Activated naive CD8-positive, alpha-beta T cell treated with anti-CD3 and anti-CD28 coated beads, Interleukin-2, amount 10 ng/mL, durations not matched to agents 7 days and 5 days (primary cell): ENCODE data around the gene ABCD3. TPM values are rescaled to one million over a fixed set of nuclear protein-coding genes. Genes with fewer than 3 reads are reported as not detected.
"Not testable (repeated sequence)": the region's sequence is repeated elsewhere in the genome, so short reads cannot be mapped to it uniquely, and the experiment has no call there.

Source experiments
- ATAC-seq: fragments of 150-1000 bp; cut with Tn5 transposase; one replicate; pipeline ENCODE4 v1.10.0; 2021; ENCODE audit warnings: low read depth, moderate library complexity
- POLR2A ChIA-PET: fragments of 350-600 bp; sonication (Branson Sonifier 250); formaldehyde crosslinking; loops from one replicate; lab custom pipeline; 2021; ENCODE audit warnings: antibody characterized with exemption; lab: Charles Lee
- DNase-seq: peaks from one replicate; pipeline ENCODE4 v3.0.0; 2021
- H3K27ac Mint-ChIP-seq: one replicate; pipeline ENCODE4 v1.8.0; 2022; ENCODE audit warnings: mild to moderate bottlenecking, mixed read lengths
- H3K27me3 Mint-ChIP-seq: one replicate; pipeline ENCODE4 v1.8.0; 2022; ENCODE audit warnings: mild to moderate bottlenecking, moderate library complexity, mixed read lengths
- H3K36me3 Mint-ChIP-seq: one replicate; pipeline ENCODE4 v1.8.0; 2021; ENCODE audit warnings: mild to moderate bottlenecking, mixed read lengths
- H3K4me1 Mint-ChIP-seq: one replicate; pipeline ENCODE4 v1.8.0; 2021; ENCODE audit warnings: mixed read lengths
- H3K4me3 Mint-ChIP-seq: one replicate; pipeline ENCODE4 v1.8.0; 2022; ENCODE audit warnings: mild to moderate bottlenecking, moderate library complexity, mixed read lengths
- H3K9me3 Mint-ChIP-seq: one replicate; pipeline ENCODE4 v1.8.0; 2021; ENCODE audit warnings: mixed read lengths
- total RNA-seq, 2 experiments: library from RNA; stranded (reverse); gene quantifications; one replicate each; pipeline ENCODE4 v1.2.3, GENCODE V29; 2021

ABCD3 gene
- 10 to 100 TPM; 22.6 to 26.0 TPM for total RNA-seq

DNA sequence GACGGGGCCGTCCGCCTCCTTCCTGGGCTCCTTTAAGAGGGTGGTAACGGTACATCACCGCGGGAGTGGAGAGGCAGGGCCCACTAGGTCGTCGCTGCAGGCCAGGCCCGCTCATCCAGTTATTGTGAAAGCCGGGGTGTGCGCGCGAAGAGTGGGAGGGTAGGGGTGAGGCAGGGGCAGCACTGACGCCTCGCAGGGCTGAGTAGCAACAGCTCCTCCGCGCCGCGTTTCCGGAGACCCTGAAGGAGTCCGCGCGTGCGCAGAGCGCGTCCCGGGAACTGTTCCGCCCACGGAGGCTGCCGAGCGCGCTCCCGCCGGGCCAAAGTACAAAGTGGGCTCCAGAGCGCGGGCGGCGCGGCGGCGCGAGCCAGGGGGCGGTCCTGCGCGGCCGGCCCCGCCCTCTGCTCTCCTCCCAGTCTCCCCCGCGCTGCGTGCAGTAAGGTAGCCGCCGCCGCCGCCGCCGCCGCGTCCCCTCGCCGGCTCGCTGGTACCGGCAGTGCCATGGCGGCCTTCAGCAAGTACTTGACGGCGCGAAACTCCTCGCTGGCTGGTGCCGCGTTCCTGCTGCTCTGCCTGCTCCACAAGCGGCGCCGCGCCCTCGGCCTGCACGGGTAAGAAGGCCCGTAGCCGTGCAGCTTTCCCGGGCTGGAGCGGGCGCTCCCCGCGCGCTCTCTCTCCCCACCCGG lies at the start of gene ABCD3:
TSS of gene ABCD3 (plus strand) at position 412 of the 686 bp plus-strand sequence. CDS start at position 502, 90 bp downstream.
- Mint-ChIP-seq H3K9me3 (no peaks in the 10 kb centered on the region), H3K4me1 (peaks cover 20% of the 10 kb centered on the region), H3K27ac (peak within 1 kb of the TSS; percentile 62), H3K4me3 (peak within 1 kb of the TSS; percentile 91), H3K36me3 (peaks cover 1% of the 10 kb centered on the region), H3K27me3 (peaks cover 3% of the 10 kb centered on the region)
- ATAC-seq (peak; percentile 95), DNase-seq (peak; percentile 99)
- POLR2A ChIA-PET: interaction anchor here (0.6 kb wide), 1 partner anchor 570 kb away, joined by 4 read pairs; no protein-coding TSS in a partner anchor

DNA sequence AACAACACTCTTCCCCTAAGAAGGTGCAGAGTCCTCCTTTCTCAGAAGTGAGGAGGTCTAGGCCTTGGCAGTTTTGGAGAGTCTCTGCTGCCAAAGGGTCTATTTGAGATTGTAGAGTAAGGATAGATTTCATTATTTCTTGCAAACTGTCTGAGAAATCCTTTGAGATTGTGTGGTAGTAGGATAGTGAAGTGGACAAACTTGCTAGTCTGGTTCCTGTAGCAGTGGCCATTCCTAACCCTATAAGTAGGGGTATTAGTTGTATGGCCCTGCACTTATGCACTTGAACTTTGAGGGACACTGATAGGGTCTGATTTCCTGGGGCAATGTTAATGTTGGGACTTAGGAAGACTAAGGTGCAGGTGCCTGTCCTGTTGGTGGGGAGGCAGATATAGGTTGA lies 45.4 kb upstream of the ABCD3 start:
- H3K27ac Mint-ChIP-seq, H3K27me3 Mint-ChIP-seq, ATAC-seq: not testable (repeated sequence)

DNA sequence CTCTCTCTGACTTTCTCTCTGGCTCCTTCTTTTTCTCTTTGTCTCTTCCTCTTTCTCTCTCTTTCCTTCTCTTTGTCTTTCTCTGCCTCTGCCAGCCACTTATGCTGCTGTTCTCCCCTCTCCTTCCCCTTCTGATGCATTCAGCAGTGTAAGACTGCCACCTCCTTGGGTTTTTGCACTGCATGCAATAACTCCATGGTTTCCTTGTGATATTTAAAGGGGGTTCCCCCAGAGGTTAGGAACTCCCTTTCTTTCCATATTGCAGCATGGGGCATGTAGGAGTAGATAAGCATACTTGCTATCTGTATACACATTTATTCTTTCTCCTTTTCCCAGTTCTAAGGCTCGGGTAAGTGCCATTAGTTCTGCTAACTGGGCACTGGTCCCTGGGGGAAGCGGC lies 44.9 kb upstream of the ABCD3 start:
- H3K4me3 Mint-ChIP-seq, H3K9me3 Mint-ChIP-seq, H3K36me3 Mint-ChIP-seq, H3K4me1 Mint-ChIP-seq, H3K27me3 Mint-ChIP-seq, ATAC-seq, H3K27ac Mint-ChIP-seq, DNase-seq, POLR2A ChIA-PET: not testable (repeated sequence)

More for the DNA sequence above, 45.4 kb upstream of the ABCD3 start:
- DNase-seq, H3K4me1 Mint-ChIP-seq, H3K4me3 Mint-ChIP-seq, H3K36me3 Mint-ChIP-seq, POLR2A ChIA-PET, H3K9me3 Mint-ChIP-seq: not testable (repeated sequence)

DNA sequence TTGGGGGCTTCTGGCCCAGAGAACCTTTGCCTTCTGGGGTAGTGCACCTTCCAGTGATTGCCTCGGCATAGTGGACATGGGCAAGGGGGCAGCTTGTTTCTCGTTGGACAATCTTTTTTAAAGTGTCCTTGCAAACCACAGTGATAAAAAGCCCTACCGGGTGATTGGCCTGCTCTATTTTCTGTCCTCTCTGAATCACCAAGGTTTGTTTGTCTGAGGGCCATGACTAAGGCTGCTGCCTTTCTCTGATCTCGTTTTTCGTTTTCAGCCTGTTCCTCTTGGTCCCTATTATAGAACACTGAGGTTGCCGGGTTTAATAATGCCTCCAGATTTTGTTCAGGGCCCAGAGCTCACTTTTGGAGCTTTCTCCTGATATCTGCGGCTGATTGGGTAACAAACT lies 42.5 kb upstream of the ABCD3 start:
- H3K9me3 Mint-ChIP-seq, H3K36me3 Mint-ChIP-seq, H3K27me3 Mint-ChIP-seq, H3K4me1 Mint-ChIP-seq, ATAC-seq, H3K4me3 Mint-ChIP-seq, H3K27ac Mint-ChIP-seq, POLR2A ChIA-PET, DNase-seq: not testable (repeated sequence)

DNA sequence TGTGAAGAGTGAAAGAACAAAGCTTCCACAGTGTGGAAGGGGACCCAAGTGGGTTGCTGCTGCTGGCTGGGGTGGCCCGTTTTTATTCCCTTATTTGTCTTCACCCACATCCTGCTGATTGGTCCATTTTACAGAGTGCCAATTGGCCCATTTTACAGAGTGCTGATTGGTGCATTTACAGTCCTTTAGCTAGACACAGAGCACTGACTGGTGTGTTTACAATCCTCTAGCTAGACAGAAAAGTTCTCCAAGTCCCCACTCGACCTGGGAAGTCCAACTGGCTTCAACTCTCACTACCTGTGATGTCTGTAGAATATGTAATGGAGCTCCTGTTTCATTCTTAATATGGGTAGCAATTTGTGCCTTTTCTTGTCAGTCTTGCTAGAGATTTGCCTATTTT lies 39.7 kb upstream of the ABCD3 start:
- H3K9me3 Mint-ChIP-seq, POLR2A ChIA-PET, H3K27me3 Mint-ChIP-seq, H3K36me3 Mint-ChIP-seq, DNase-seq, H3K4me3 Mint-ChIP-seq, H3K27ac Mint-ChIP-seq, H3K4me1 Mint-ChIP-seq, ATAC-seq: not testable (repeated sequence)

DNA sequence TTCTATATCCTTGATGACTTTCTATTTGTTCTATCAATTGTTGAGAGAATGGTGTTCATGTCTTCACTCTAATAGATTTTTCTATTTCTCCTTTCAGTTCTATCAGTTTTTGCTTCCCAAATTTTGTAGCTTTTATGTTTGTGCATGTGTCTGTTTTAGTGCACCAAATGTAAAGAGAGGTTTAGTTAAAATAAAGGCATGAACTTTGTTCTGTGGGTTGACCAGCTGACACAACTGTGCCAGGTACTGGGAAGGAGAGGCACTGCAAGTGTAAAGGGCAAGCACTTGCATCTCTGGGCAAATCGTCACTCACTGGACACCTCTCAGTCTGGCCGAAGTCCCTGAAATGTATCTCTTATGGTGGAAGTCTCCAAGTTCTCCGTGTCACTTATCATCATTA lies 38.6 kb upstream of the ABCD3 start:
- POLR2A ChIA-PET: no interaction called here
- no peaks in the 10 kb centered on the region for H3K9me3 Mint-ChIP-seq
- H3K27ac Mint-ChIP-seq: no peak overlapping the region
- peaks cover 2% of the 10 kb centered on the region for H3K27me3 Mint-ChIP-seq
- ATAC-seq: no peak
- H3K4me3 Mint-ChIP-seq: no peak overlapping the region
- DNase-seq: no peak
- H3K36me3 Mint-ChIP-seq: no peaks in the 10 kb centered on the region
- peaks cover 7% of the 10 kb centered on the region for H3K4me1 Mint-ChIP-seq

DNA sequence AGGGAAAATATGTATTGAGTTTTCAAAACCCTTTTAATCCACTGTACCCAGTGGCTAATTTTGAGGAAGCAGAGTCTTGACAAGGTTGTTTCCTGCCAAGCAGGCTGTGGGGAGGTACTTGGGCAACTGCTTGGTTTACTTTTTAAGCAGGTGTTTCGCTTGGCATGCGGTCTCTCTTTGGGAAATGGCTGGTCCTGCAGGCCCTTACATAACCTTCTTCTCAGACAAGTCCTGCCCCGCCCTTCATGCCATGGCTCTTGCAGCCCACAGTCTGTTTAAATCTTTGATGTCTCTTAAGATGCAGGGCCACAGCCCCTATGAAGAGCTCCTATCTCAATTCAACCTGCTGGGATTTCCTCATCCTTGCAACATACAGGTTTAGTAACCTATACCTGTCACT lies 36.0 kb upstream of the ABCD3 start:
- Mint-ChIP-seq H3K9me3 (no peaks in the 10 kb centered on the region), H3K4me1 (peaks cover 16% of the 10 kb centered on the region), H3K4me3 (no peak overlapping the region), H3K36me3 (no peaks in the 10 kb centered on the region), H3K27me3 (peaks cover 2% of the 10 kb centered on the region), H3K27ac (no peak overlapping the region)
- ATAC-seq (no peak), DNase-seq (no peak)
- POLR2A ChIA-PET: no interaction called here

DNA sequence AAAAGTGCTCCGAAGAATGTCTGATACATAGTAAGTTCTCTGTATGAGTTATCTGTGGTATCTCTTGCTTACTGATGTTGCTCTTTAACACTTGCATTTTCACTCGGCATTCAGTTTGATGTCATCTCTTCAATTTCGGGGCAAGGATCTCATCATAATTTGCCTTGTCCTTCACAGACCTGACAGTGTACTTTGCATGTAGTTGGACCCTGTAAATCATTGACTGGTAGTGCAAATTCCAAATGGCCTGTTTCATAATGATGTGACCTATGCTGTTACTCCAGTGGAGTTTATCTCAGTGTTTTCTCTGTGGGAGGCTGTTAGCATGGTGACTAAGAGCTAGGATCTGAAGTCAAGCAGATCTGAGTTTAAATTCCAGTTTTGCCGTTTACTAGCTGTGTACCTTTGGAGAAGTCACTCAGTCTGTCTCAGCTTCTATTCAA lies 34.2 kb upstream of the ABCD3 start:
- Mint-ChIP-seq H3K27ac (no peak overlapping the region), H3K4me1 (peaks cover 16% of the 10 kb centered on the region), H3K4me3 (no peak overlapping the region), H3K36me3 (no peaks in the 10 kb centered on the region), H3K9me3 (peaks cover 3% of the 10 kb centered on the region), H3K27me3 (peaks cover 4% of the 10 kb centered on the region)
- ATAC-seq (no peak), DNase-seq (no peak)
- POLR2A ChIA-PET: no interaction called here

DNA sequence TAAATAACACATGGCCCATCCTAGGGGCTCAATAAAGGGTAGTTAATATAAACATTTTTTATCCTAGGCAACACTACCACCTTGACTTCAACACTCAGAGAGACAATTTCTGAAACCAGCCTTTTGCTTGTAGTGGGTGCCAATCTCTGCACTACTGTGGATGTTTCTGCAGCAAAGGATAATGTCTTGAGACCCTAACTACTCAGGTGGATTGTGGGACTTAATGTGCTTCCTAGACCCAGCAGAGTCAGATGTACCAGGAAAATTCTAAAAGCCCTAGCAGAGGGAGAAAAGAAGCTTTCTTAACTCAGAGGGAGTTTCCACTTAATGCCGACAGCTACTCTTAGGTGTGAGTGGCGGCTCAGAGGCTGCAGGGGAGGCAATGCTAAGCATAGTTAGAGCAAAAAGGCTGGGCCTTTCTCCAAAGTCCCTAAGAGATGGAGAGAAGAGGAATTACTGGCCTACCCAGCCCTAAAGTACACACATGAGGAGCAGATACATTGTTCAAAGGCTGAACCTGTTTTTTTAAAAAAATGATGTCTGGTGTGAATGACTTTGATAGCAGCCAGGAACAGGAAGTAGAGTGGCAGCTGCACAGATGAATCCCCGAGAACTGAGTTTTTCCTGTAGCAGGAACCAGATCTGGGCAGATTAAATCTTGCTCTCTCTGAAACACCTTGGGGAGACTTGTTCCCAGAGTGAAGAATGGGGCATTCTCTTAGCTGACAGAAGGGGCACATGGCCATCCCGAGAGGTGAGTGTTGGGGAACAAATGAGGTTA lies 33.5 kb upstream of the ABCD3 start:
- Mint-ChIP-seq H3K9me3 (peaks cover 3% of the 10 kb centered on the region), H3K36me3 (no peaks in the 10 kb centered on the region), H3K4me1 (peaks cover 16% of the 10 kb centered on the region), H3K27me3 (peaks cover 4% of the 10 kb centered on the region), H3K4me3 (peak overlapping the region; percentile 28), H3K27ac (peak overlapping the region; percentile 61)
- POLR2A ChIA-PET: no interaction called here
- ATAC-seq (peak; percentile 39), DNase-seq (no peak)

DNA sequence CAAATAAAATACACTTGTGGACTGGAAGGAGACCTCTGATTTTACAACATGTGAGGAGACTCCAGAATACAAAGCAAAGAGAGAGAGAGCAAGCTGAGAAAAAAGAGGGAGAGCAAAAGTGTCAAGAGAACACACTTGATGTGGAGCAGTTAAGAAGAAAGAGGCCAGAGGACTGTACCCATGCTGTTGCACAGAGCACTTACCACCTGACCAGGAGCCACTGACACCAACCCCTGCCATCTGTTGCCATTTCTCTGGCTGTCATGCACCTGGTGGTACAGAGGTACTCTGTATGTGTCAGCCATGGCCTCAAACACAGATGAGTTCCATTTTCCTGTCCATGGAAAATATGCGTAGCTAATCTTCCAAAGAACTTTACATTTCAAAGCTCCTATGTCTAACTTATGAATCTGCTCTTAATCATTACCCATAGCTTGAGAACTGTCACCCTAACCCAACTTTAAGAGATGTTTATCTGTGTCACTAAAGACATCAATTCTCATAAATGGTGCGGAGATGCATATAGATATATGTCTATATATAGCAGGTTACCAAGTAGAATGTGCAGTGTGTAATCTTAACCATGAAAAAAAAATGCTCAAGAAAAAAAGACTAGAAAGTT lies 32.8 kb upstream of the ABCD3 start:
- peak overlapping the region; percentile 28 for H3K4me3 Mint-ChIP-seq
- H3K9me3 Mint-ChIP-seq: peaks cover 3% of the 10 kb centered on the region
- H3K27ac Mint-ChIP-seq: peak overlapping the region; percentile 61
- peaks cover 16% of the 10 kb centered on the region for H3K4me1 Mint-ChIP-seq
- DNase-seq (no peak), ATAC-seq (no peak)
- no peaks in the 10 kb centered on the region for H3K36me3 Mint-ChIP-seq
- peaks cover 2% of the 10 kb centered on the region for H3K27me3 Mint-ChIP-seq
- POLR2A ChIA-PET: no interaction called here

DNA sequence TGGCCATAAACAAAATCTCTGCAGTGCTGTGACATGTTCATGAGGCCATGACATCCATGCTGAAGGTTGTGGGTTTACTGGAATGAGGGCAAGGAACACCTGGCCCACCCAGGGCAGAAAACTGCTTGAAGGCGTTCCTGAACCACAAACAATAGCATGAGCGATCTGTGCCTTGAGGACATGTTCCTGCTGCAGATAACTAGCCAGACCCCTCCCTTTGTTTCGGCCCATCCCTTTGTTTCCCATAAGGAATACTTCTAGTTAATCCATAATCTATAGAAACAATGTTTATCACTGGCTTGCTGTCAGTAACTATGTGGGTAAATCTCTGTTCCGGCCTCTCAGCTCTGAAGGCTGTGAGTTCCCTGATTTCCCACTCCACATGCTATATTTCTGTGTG lies 28.9 kb upstream of the ABCD3 start:
- H3K4me3 Mint-ChIP-seq: no peak overlapping the region
- ATAC-seq: no peak
- H3K9me3 Mint-ChIP-seq: peaks cover 8% of the 10 kb centered on the region
- H3K27me3 Mint-ChIP-seq: peaks cover 5% of the 10 kb centered on the region
- DNase-seq: no peak
- peaks cover 10% of the 10 kb centered on the region for H3K4me1 Mint-ChIP-seq
- no peaks in the 10 kb centered on the region for H3K36me3 Mint-ChIP-seq
- no peak overlapping the region for H3K27ac Mint-ChIP-seq
- POLR2A ChIA-PET: no interaction called here

DNA sequence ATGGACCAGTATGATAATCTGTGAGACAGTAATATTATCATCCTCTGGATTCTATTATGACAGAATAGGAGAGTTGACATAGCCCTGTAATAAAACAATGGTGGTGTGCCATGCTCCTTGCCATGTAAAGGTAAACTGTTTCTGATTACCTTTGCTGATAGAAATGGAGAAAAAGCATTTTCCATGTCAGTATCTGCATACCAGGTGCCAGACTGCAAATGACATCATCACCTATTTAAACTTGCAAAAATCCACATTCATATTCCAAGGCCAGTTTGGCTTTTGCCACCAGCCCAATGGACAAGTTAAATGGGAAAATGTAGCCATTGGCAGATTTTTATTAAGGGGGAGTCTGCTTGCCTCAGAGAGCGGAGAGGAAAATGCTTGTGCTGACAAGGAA lies 23.9 kb upstream of the ABCD3 start:
- no peak for ATAC-seq
- peaks cover 7% of the 10 kb centered on the region for H3K27me3 Mint-ChIP-seq
- POLR2A ChIA-PET: no interaction called here

DNA sequence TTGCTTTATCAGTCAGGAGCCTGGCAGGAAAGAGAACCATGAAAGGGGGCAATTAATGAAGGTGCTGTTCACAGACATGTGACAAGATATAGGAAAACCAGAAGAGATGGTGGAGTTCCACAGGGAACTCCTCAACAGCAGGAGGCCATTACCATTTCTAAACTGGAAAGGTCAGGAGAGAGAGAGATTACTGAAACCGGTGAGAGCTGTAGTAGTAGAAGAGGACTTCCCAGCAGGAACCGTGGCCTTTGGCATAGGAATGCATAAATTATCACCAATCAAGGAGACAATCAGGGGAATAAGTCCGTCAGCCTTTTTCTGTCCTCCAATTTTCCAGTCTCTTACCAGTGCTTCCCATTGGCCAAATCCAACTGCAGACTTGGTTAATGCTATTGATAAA lies 23.0 kb upstream of the ABCD3 start:
- ATAC-seq: no peak
- no peak for DNase-seq
- Mint-ChIP-seq H3K27ac (no peak overlapping the region), H3K4me3 (no peak overlapping the region), H3K27me3 (peaks cover 10% of the 10 kb centered on the region), H3K9me3 (peaks cover 5% of the 10 kb centered on the region), H3K4me1 (no peaks in the 10 kb centered on the region), H3K36me3 (no peaks in the 10 kb centered on the region)
- POLR2A ChIA-PET: no interaction called here

More for the DNA sequence above, 23.9 kb upstream of the ABCD3 start:
- Mint-ChIP-seq H3K27ac (no peak overlapping the region), H3K36me3 (no peaks in the 10 kb centered on the region), H3K9me3 (peaks cover 5% of the 10 kb centered on the region), H3K4me3 (no peak overlapping the region), H3K4me1 (no peaks in the 10 kb centered on the region)
- no peak for DNase-seq
